ENCODE results near the gene APOL5. TPM values are rescaled to one million over a fixed set of nuclear protein-coding genes. Genes with fewer than 3 reads are reported as not detected.
"Not testable (repeated sequence)": the region's sequence is repeated elsewhere in the genome, so short reads cannot be mapped to it uniquely, and the experiment has no call there.

Gene APOL5, protein sequence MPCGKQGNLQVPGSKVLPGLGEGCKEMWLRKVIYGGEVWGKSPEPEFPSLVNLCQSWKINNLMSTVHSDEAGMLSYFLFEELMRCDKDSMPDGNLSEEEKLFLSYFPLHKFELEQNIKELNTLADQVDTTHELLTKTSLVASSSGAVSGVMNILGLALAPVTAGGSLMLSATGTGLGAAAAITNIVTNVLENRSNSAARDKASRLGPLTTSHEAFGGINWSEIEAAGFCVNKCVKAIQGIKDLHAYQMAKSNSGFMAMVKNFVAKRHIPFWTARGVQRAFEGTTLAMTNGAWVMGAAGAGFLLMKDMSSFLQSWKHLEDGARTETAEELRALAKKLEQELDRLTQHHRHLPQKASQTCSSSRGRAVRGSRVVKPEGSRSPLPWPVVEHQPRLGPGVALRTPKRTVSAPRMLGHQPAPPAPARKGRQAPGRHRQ
- total RNA-seq (not detected in 2 replicates), polyA plus RNA-seq (0.06 TPM in 1 of 2 replicates, not detected in the other), polyA minus RNA-seq (ENCODE audit: low replicate concordance) (not detected in 2 replicates)
- not detected in 2 replicates for polyA plus RNA-seq (2012)

GRCh38 chr22:35717572-35717971 lies at the start of gene APOL5:
TSS of gene APOL5 (plus strand) at chr22:35717872. CDS start at chr22:35717872, 0 bp downstream.
- Histone ChIP-seq H3K4me1 (ENCODE audit: control insufficient read depth, extremely low read depth, insufficient read depth, low read length) (no peaks in the 10 kb centered on the region), H3K27ac (ENCODE audit: insufficient read depth, low read length) (no peak within 1 kb of the TSS), H3K9ac (ENCODE audit: insufficient read depth, low read length) (no peak within 1 kb of the TSS), H3K9me3 (ENCODE audit: control insufficient read depth, insufficient read depth, low read depth, low read length) (no peaks in the 10 kb centered on the region), H3K4me2 (ENCODE audit: extremely low read depth, insufficient read depth, low read length) (no peak within 1 kb of the TSS), H3K4me3 (replicated peaks in 1 of 4; ENCODE audit: control extremely low read depth in 1 of 4, insufficient read depth in 1 of 4, low read depth in 3 of 4, low read length in 4 of 4) (no peak within 1 kb of the TSS), H4K20me1 (ENCODE audit: control insufficient read depth, extremely low read depth, insufficient read depth, low read length) (no peaks in the 10 kb centered on the region), H3K36me3 (ENCODE audit: control insufficient read depth, insufficient read depth, low read length) (no peaks in the 10 kb centered on the region), H2AFZ (ENCODE audit: low read length) (no peak within 1 kb of the TSS), H3K79me2 (ENCODE audit: control insufficient read depth, insufficient read depth, low read length) (no peaks in the 10 kb centered on the region), H3K27me3 (ENCODE audit: control insufficient read depth, insufficient read depth, low read length) (no peaks in the 10 kb centered on the region)
- DNase-seq (ENCODE audit: low read depth in 2 of 2) = no peak
- no peak for TF ChIP-seq EZH2 (IDR thresholded peaks at IDR 0.05; ENCODE audit: low read length, missing control alignments)
- TF ChIP-seq, protein P1, sequence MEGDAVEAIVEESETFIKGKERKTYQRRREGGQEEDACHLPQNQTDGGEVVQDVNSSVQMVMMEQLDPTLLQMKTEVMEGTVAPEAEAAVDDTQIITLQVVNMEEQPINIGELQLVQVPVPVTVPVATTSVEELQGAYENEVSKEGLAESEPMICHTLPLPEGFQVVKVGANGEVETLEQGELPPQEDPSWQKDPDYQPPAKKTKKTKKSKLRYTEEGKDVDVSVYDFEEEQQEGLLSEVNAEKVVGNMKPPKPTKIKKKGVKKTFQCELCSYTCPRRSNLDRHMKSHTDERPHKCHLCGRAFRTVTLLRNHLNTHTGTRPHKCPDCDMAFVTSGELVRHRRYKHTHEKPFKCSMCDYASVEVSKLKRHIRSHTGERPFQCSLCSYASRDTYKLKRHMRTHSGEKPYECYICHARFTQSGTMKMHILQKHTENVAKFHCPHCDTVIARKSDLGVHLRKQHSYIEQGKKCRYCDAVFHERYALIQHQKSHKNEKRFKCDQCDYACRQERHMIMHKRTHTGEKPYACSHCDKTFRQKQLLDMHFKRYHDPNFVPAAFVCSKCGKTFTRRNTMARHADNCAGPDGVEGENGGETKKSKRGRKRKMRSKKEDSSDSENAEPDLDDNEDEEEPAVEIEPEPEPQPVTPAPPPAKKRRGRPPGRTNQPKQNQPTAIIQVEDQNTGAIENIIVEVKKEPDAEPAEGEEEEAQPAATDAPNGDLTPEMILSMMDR (conservative IDR thresholded peaks at IDR 0.05 in 1 of 2, IDR thresholded peaks at IDR 0.05 in 1 of 2; ENCODE audit: low read depth in 1 of 2, low read length in 2 of 2) = no peak

DNA sequence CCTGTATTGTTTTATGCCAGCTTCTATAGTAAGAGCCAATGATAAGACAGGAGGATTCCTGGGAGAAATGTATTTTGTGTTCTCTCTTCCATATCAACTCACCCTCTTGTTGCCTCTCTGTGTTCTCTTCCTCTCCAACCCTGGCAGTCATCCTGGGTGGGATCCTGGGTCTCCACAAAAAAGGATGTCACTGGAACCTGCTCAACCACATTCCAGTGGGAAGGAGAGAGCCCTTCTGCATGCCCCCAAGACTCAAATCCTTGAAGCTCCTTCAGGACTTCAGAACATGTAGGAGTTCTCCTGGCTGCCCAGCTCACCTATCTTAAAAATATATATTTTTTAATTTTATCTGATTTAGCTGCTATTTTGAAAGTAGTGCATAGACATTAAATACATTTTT lies 43.3 kb upstream of the APOL5 start:
- Histone ChIP-seq H3K79me2 (ENCODE audit: control insufficient read depth, insufficient read depth, low read length) (no peaks in the 10 kb centered on the region), H3K4me2 (ENCODE audit: extremely low read depth, insufficient read depth, low read length) (no peak overlapping the region), H3K9me3 (ENCODE audit: control insufficient read depth, insufficient read depth, low read depth, low read length) (no peaks in the 10 kb centered on the region), H2AFZ (ENCODE audit: low read length) (no peak overlapping the region), H3K27me3 (ENCODE audit: control insufficient read depth, insufficient read depth, low read length) (no peaks in the 10 kb centered on the region), H3K27ac (ENCODE audit: insufficient read depth, low read length) (no peak overlapping the region), H3K36me3 (ENCODE audit: control insufficient read depth, insufficient read depth, low read length) (no peaks in the 10 kb centered on the region), H3K9ac (ENCODE audit: insufficient read depth, low read length) (no peak overlapping the region), H3K4me3 (replicated peaks in 1 of 4; ENCODE audit: control extremely low read depth in 1 of 4, insufficient read depth in 1 of 4, low read depth in 3 of 4, low read length in 4 of 4) (no peak overlapping the region), H4K20me1 (ENCODE audit: control insufficient read depth, extremely low read depth, insufficient read depth, low read length) (no peaks in the 10 kb centered on the region), H3K4me1 (ENCODE audit: control insufficient read depth, extremely low read depth, insufficient read depth, low read length) (no peaks in the 10 kb centered on the region)
- DNase-seq (ENCODE audit: low read depth in 2 of 2) = no peak
- no peak for TF ChIP-seq EZH2 (IDR thresholded peaks at IDR 0.05; ENCODE audit: low read length, missing control alignments)
- TF ChIP-seq, protein P1 (conservative IDR thresholded peaks at IDR 0.05 in 1 of 2, IDR thresholded peaks at IDR 0.05 in 1 of 2; ENCODE audit: low read depth in 1 of 2, low read length in 2 of 2) = no peak

DNA sequence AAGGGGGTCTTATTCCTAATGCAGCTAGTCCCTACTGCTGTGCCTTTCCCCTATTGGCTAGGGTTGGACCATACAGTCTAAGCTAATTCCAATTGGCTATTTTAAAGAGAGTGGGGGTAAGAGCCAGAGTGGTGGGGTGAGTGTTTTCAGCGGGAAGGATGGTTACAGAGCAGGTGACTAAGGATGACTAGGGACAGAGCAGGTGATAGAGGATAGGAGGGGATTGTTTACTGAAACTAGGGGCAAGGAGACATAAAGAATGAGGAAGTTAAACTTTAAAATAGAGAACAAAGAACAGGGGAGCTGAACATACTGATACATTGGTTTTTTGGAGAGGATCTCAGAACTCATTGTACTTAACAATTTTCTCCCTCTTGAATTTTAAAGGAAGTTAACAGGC lies 41.6 kb upstream of the APOL5 start:
- not testable (repeated sequence) for H3K36me3 ChIP-seq (ENCODE audit: control insufficient read depth, insufficient read depth, low read length); H3K9me3 ChIP-seq (ENCODE audit: control insufficient read depth, insufficient read depth, low read depth, low read length); H3K27me3 ChIP-seq (ENCODE audit: control insufficient read depth, insufficient read depth, low read length); H3K79me2 ChIP-seq (ENCODE audit: control insufficient read depth, insufficient read depth, low read length); H3K9ac ChIP-seq (ENCODE audit: insufficient read depth, low read length); H2AFZ ChIP-seq (ENCODE audit: low read length); H3K4me1 ChIP-seq (ENCODE audit: control insufficient read depth, extremely low read depth, insufficient read depth, low read length); H4K20me1 ChIP-seq (ENCODE audit: control insufficient read depth, extremely low read depth, insufficient read depth, low read length); H3K27ac ChIP-seq (ENCODE audit: insufficient read depth, low read length); H3K4me2 ChIP-seq (ENCODE audit: extremely low read depth, insufficient read depth, low read length); H3K4me3 ChIP-seq (replicated peaks in 1 of 4; ENCODE audit: control extremely low read depth in 1 of 4, insufficient read depth in 1 of 4, low read depth in 3 of 4, low read length in 4 of 4); DNase-seq (ENCODE audit: low read depth in 2 of 2)
